ENCODE measurements around the gene SNRPD2.

- no peak for TF ChIP-seq CTCF (IDR thresholded peaks at IDR 0.05)
- no peak for TF ChIP-seq POLR2A (IDR thresholded peaks at IDR 0.05)
- TF ChIP-seq EP300 (IDR thresholded peaks at IDR 0.05), result no peak
Observed at GRCh38 chr19:45645631-45646344, 46.0 kb downstream of the SNRPD2 start.

Data from ovary (tissue), 3 donors.